Stomach (tissue), 9 donors: ENCODE results near the gene TLK2. TPM values are rescaled to one million over a fixed set of nuclear protein-coding genes. Genes with fewer than 3 reads are reported as not detected.
"Not testable (repeated sequence)": the region's sequence is repeated elsewhere in the genome, so short reads cannot be mapped to it uniquely, and the experiment has no call there.

Experiments
- DNase-seq, 2 donors: peaks; one replicate each; pipeline versions ENCODE4 v3.0.0 to v3.0.0-alpha.2; 2013 to 2019
- H3K27ac ChIP-seq, 5 donors: fragments of 200-600 bp in 4 of 5; sonication (generic) in 4 of 5; one replicate each; pipeline ENCODE4 v1.5.1; 2013 to 2019; ENCODE audit warnings: mild to moderate bottlenecking in 1 of 5, moderate library complexity in 1 of 5
- H3K27me3 ChIP-seq, 3 donors: fragments of 200-600 bp; sonication (generic); one replicate each; pipeline ENCODE4 v1.5.1; 2017 to 2019; ENCODE audit warnings: mixed run types in 1 of 3
- H3K36me3 ChIP-seq, 4 donors: fragments of 200-600 bp; sonication (generic); 1 replicate in 3 of 4; 2 replicates in 1 of 4; pipeline ENCODE4 v1.5.1; 2016 to 2019
- H3K4me1 ChIP-seq, 4 donors: fragments of 200-600 bp; sonication (generic); one replicate each; pipeline ENCODE4 v1.5.1; 2016 to 2019
- H3K4me3 ChIP-seq, 4 donors: fragments of 200-600 bp; sonication (generic) in 3 of 4; one replicate each; pipeline ENCODE4 v1.5.1; 2016 to 2019; ENCODE audit warnings: mild to moderate bottlenecking in 1 of 4
- H3K9me3 ChIP-seq, 4 donors: fragments of 200-600 bp; sonication (generic); one replicate each; pipeline ENCODE4 v1.5.1; 2016 to 2019
- CTCF ChIP-seq, 7 experiments: fragments of 450-650 bp in 4 of 7; fragments of 200-600 bp in 3 of 7; sonication (generic) in 3 of 7; IDR thresholded peaks; one replicate each; pipeline ENCODE4 v1.5.1; 2016 to 2019; ENCODE audit warnings: antibody characterized with exemption in 7 of 7, control low read depth in 2 of 7, mild to moderate bottlenecking in 1 of 7
- EP300 ChIP-seq: sonication (generic); formaldehyde crosslinking; IDR thresholded peaks from one replicate; pipeline ENCODE4 v1.6.1; 2017; ENCODE audit warnings: antibody characterized with exemption
- POLR2A ChIP-seq, 4 donors: fragments of 450-650 bp; IDR thresholded peaks; one replicate each; pipeline ENCODE4 v1.6.1; 2016; ENCODE audit warnings: antibody characterized with exemption in 4 of 4, control low read depth in 2 of 4, mild to moderate bottlenecking in 1 of 4, moderate library complexity in 1 of 4
- POLR2AphosphoS5 ChIP-seq, 3 donors: sonication (generic); formaldehyde crosslinking; IDR thresholded peaks; one replicate each; pipeline ENCODE4 v1.6.1; 2016; ENCODE audit warnings: antibody characterized with exemption in 3 of 3
- WGBS, 5 donors: extraction: QIAGEN DNeasy Blood & Tissue Kit in 3 of 5; methylation state at CpG; one replicate each; pipeline versions ENCODE4 v1.1.5 to v1.1.7; 2013 to 2018; 5-methylcytosine and 5-hydroxymethylcytosine counted together
- intact Hi-C: fragments of 100-400 bp; cut with DNase I; formaldehyde crosslinking; loops from one replicate; pipeline ENCODE4 v1.15.1; 2023; ENCODE audit warnings: low total_unique reads
- polyA plus RNA-seq, 3 donors: library from polyadenylated mRNA; stranded (reverse); fragments of 200-250 nt; gene quantifications; one replicate each; pipeline ENCODE4 v1.2.3, GENCODE V29; 2013
- total RNA-seq, 5 donors: library from RNA; depleted of rRNA; stranded (reverse); fragments of >200 nt; gene quantifications; one replicate each; pipeline versions ENCODE4 v1.1.0 to v1.2.3, GENCODE V29; 2014 to 2016
- donor health status: healthy with polysubstance abuse.
- donor health status: Bipolar disorder and iron deficiency.
- donor health status: healthy.

The TLK2 gene
- total and polyA plus RNA-seq, 8 donors: 8.6 to 75.3 (median 17.3) TPM

- H3K27me3 ChIP-seq, H3K4me3 ChIP-seq, H3K4me1 ChIP-seq, H3K27ac ChIP-seq, intact Hi-C loops, H3K9me3 ChIP-seq: not testable (repeated sequence)
- peak in 5 of 7 experiments; percentile 28 to 51 (median 38) for TF ChIP-seq CTCF (IDR thresholded peaks at IDR 0.05)
- WGBS, 5 donors: 9 to 15% (median 12%) methylated on average over 4 of the region's 4 CpGs
- peak in 1 of 2 donors; percentile 6 for DNase-seq
- peaks cover 0 to 26% (median 16%) of the 10 kb centered on the region in 4 donors for H3K36me3 ChIP-seq
Measured at GRCh38 chr17:62552851-62553659, 74.4 kb downstream of the TLK2 start.

DNA sequence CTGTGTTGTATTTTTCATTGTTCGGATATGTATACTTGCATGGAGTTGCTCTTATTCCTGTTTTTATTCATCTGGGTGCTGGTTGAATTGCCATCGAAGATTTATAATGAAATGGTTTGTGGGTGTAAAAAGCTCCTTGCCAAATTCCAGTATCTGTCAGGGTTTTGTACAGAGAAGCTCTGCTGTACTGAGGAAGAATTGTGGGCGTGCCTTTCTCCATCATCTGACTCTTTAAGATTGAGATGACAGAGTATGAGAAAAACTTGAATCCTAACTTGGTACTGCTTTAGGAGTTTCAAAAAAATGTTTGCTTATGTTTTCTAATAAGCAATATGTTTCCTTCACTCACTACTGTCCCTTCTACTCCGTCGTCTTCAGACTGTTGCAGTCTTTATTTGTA is 78.9 kb downstream of the TLK2 start:
- H3K27me3 ChIP-seq, H3K27ac ChIP-seq, intact Hi-C loops, H3K9me3 ChIP-seq, DNase-seq, H3K4me3 ChIP-seq: not testable (repeated sequence)
- Histone ChIP-seq H3K4me1 (peaks cover 4 to 14% (median 9%) of the 10 kb centered on the region in 4 donors), H3K36me3 (peaks cover 0 to 33% (median 24%) of the 10 kb centered on the region in 4 donors)
- WGBS, 5 donors: 91 to 94% (median 93%) methylated on average over 5 of the region's 5 CpGs

DNA sequence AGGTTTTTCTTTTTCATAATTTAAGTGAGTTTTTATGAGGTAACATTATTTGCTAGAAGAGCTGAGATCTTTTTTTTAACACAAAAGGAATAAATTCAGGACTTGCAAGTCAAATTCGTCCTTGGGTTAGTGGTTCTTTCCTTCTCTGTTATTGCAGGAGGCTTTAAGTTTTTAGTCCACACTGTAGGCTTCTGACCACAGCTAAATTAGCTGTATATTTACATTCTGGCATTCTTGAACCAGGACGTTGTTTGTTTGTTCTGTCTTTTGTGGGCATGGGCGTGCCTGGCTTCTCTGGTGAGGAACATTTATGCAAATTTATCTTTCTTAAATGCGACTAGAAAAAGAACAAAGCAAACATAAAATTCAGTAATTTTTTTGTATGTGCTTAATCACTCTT is 80.3 kb downstream of the TLK2 start:
- DNase-seq: peak in 1 of 2 donors; percentile 14
- peaks cover 0 to 43% (median 28%) of the 10 kb centered on the region in 4 donors for H3K36me3 ChIP-seq
- H3K4me3 ChIP-seq, H3K27me3 ChIP-seq, H3K27ac ChIP-seq, intact Hi-C loops, H3K9me3 ChIP-seq: not testable (repeated sequence)
- 21 to 39% (median 28%) methylated on average over 4 of the region's 4 CpGs for WGBS, 5 donors
- H3K4me1 ChIP-seq: peaks cover 4 to 12% (median 8%) of the 10 kb centered on the region in 4 donors

GRCh38 chr17:62560971-62561370 is 82.3 kb downstream of the TLK2 start:
- Histone ChIP-seq H3K36me3 (peaks cover 0 to 50% (median 36%) of the 10 kb centered on the region in 4 donors), H3K4me1 (peaks cover 4 to 12% (median 8%) of the 10 kb centered on the region in 4 donors)
- H3K27ac ChIP-seq, H3K9me3 ChIP-seq, H3K27me3 ChIP-seq, intact Hi-C loops, H3K4me3 ChIP-seq, DNase-seq: not testable (repeated sequence)
- 97 to 100% (median 100%) methylated on average over 1 to 2 of the region's 2 CpGs for WGBS, 5 donors

- Histone ChIP-seq H3K4me1 (peaks cover 4 to 12% (median 8%) of the 10 kb centered on the region in 4 donors), H3K9me3 (no peaks in the 10 kb centered on the region), H3K36me3 (peaks cover 6 to 60% (median 48%) of the 10 kb centered on the region in 4 donors), H3K27ac (no peak overlapping the region), H3K4me3 (no peak overlapping the region), H3K27me3 (no peaks in the 10 kb centered on the region)
- TF ChIP-seq EP300 (no peak), CTCF (IDR thresholded peaks at IDR 0.05) (no peak), POLR2A (IDR thresholded peaks at IDR 0.05) (no peak), POLR2AphosphoS5 (IDR thresholded peaks at IDR 0.05) (no peak)
- DNase-seq: no peak
- intact Hi-C loops: no loop called here
- WGBS, 5 donors: 19 to 38% (median 24%) methylated on average over 1 of the region's 1 CpG
Measured at GRCh38 chr17:62562656-62563055, 84.0 kb downstream of the TLK2 start.

- Histone ChIP-seq H3K4me1 (peaks cover 0 to 5% (median 2%) of the 10 kb centered on the region in 4 donors), H3K27me3 (no peaks in the 10 kb centered on the region), H3K27ac (no peak overlapping the region), H3K4me3 (no peak overlapping the region), H3K36me3 (peaks cover 6 to 65% (median 62%) of the 10 kb centered on the region in 4 donors), H3K9me3 (no peaks in the 10 kb centered on the region)
- no peak for DNase-seq
- TF ChIP-seq CTCF (IDR thresholded peaks at IDR 0.05) (no peak), POLR2A (IDR thresholded peaks at IDR 0.05) (no peak), EP300 (no peak), POLR2AphosphoS5 (IDR thresholded peaks at IDR 0.05) (no peak)
- 88 to 100% (median 96%) methylated on average over 1 of the region's 1 CpG for WGBS, 5 donors
- intact Hi-C loops: no loop called here
Measured at GRCh38 chr17:62565817-62566216, 87.2 kb downstream of the TLK2 start.
